Mucosa of descending colon (tissue), 3 donors: Measurements from ENCODE around the gene NR0B2. TPM values are rescaled to one million over a fixed set of nuclear protein-coding genes. Genes with fewer than 3 reads are reported as not detected.

ENCODE experiments used
- ATAC-seq: fragments of 200-7000 bp; cut with Tn5 transposase; one replicate; pipeline ENCODE4 v1.9.1; 2020; ENCODE audit warnings: mild to moderate bottlenecking, moderate library complexity
- DNase-seq, 3 donors: peaks; one replicate each; pipeline ENCODE4 v3.0.0-alpha.2; 2020
- H3K36me3 ChIP-seq: fragments of 200-600 bp; one replicate; pipeline ENCODE4 v1.8.0; 2021; ENCODE audit warnings: low read depth, mild to moderate bottlenecking
- H3K4me1 ChIP-seq: fragments of 200-600 bp; one replicate; pipeline ENCODE4 v1.8.0; 2021; ENCODE audit warnings: low read depth, mild to moderate bottlenecking
- H3K4me3 ChIP-seq: fragments of 200-600 bp; one replicate; pipeline ENCODE4 v1.8.0; 2021; ENCODE audit warnings: mild to moderate bottlenecking
- H3K9me3 ChIP-seq: fragments of 200-600 bp; one replicate; pipeline ENCODE4 v1.8.0; 2021; ENCODE audit warnings: mild to moderate bottlenecking
- intact Hi-C, 2 donors: fragments of 100-400 bp; cut with DNase I in 1 of 2; cut with micrococcal nuclease in 1 of 2; formaldehyde crosslinking; loops; one replicate each; pipeline versions ENCODE4 v1.11.0 to v1.11.1; 2022; cut with DNase I, micrococcal nuclease
- total RNA-seq, 3 donors: library from RNA; stranded (reverse); fragmentation: NEBNext Ultra II Directional in 2 of 3; extraction: Animal tissue kit (Norgen Biotek cat#: 25700) in 2 of 3; gene quantifications; one replicate each; pipeline versions ENCODE4 v1.2.1 to v1.2.4, GENCODE V29; 2021 to 2023
- TF ChIP-seq, protein P1 (sequence below): fragments of 200-600 bp; IDR thresholded peaks from one replicate; pipeline ENCODE4 v1.8.0; 2022; ENCODE audit warnings: antibody characterized with exemption, mild to moderate bottlenecking
- donor health status: DM: no; HTN: no; CAD: no; lungs with moderate emphysema.
- donor health status: DM: no; HTN: no; CAD: no.
- donor health status: DM: no; HTN: yes; CAD: no.

Gene NR0B2
- total RNA-seq, 3 donors from 2014 or later, result 0.43 to 0.52 TPM; not detected in 1

GRCh38 chr1:26923711-26924110, 9.9 kb upstream of the NR0B2 start:
- peaks cover 11% of the 10 kb centered on the region for H3K4me1 ChIP-seq
- ATAC-seq (no peak), DNase-seq (no peak)
- H3K4me3 ChIP-seq, result no peak overlapping the region
- intact Hi-C loops, result no loop called here
- TF ChIP-seq, protein P1, sequence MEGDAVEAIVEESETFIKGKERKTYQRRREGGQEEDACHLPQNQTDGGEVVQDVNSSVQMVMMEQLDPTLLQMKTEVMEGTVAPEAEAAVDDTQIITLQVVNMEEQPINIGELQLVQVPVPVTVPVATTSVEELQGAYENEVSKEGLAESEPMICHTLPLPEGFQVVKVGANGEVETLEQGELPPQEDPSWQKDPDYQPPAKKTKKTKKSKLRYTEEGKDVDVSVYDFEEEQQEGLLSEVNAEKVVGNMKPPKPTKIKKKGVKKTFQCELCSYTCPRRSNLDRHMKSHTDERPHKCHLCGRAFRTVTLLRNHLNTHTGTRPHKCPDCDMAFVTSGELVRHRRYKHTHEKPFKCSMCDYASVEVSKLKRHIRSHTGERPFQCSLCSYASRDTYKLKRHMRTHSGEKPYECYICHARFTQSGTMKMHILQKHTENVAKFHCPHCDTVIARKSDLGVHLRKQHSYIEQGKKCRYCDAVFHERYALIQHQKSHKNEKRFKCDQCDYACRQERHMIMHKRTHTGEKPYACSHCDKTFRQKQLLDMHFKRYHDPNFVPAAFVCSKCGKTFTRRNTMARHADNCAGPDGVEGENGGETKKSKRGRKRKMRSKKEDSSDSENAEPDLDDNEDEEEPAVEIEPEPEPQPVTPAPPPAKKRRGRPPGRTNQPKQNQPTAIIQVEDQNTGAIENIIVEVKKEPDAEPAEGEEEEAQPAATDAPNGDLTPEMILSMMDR, result no peak
- no peaks in the 10 kb centered on the region for H3K9me3 ChIP-seq
- no peaks in the 10 kb centered on the region for H3K36me3 ChIP-seq

DNA sequence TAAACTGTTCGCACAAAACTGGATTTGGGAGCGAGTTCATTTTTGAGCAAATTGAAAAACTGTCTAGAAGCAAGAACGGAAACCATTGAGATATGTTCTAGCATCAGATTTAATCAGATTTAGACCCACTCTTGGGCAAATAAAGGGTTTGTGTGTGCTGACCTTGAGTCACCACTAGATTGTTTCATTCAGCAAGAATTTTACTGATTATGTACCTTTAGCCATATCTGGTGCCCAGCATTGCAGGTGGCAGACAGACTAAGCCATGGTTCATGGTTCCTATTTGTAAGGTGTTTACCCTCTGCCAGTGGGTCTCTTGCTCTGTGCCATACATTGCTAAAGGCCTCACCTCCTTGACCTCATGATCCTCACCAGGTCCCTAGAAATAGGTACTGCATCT, 9.1 kb upstream of the NR0B2 start:
- no peak for ATAC-seq
- Histone ChIP-seq H3K4me3 (no peak overlapping the region), H3K4me1 (peaks cover 11% of the 10 kb centered on the region), H3K36me3 (no peaks in the 10 kb centered on the region), H3K9me3 (no peaks in the 10 kb centered on the region)
- TF ChIP-seq, protein P1, result no peak
- intact Hi-C loops, result no loop called here
- DNase-seq, result no peak

- Histone ChIP-seq H3K9me3 (no peaks in the 10 kb centered on the region), H3K36me3 (no peaks in the 10 kb centered on the region), H3K4me3 (no peak overlapping the region), H3K4me1 (peaks cover 11% of the 10 kb centered on the region)
- DNase-seq, result no peak
- ATAC-seq, result no peak
- TF ChIP-seq, protein P1, result no peak
- intact Hi-C loops, result no loop called here
Observed at GRCh38 chr1:26922431-26922729, 8.6 kb upstream of the NR0B2 start.

- TF ChIP-seq, protein P1, result no peak
- DNase-seq, result peak; percentile 97 to 98 (median 98)
- peak; percentile 99 for ATAC-seq
- Histone ChIP-seq H3K36me3 (no peaks in the 10 kb centered on the region), H3K4me1 (peaks cover 11% of the 10 kb centered on the region), H3K4me3 (peak within 1 kb of the TSS; percentile 85), H3K9me3 (no peaks in the 10 kb centered on the region)
- intact Hi-C loops, result no loop called here
Observed at GRCh38 chr1:26921540-26922430, 8.0 kb upstream of the NR0B2 start, which contains the start of gene NUDC. NUDC (plus strand) TSS chr1:26921743; CDS start chr1:26921849, 106 bp downstream.

- H3K4me3 ChIP-seq, result peak overlapping the region; percentile 85
- ATAC-seq, result peak; percentile 26
- TF ChIP-seq, protein P1, result no peak
- H3K36me3 ChIP-seq, result no peaks in the 10 kb centered on the region
- DNase-seq, result no peak
- H3K9me3 ChIP-seq, result no peaks in the 10 kb centered on the region
- intact Hi-C loops, result no loop called here
- peaks cover 11% of the 10 kb centered on the region for H3K4me1 ChIP-seq
Observed at GRCh38 chr1:26921126-26921539, 7.4 kb upstream of the NR0B2 start.
